PC-9 (cell line): ENCODE data around the gene EXOC3L2. TPM values are rescaled to one million over a fixed set of nuclear protein-coding genes. Genes with fewer than 3 reads are reported as not detected.

Experiments
- BruUV-seq: library from RNA; stranded (reverse); fragments of 400-500 nt; replicated peaks from 2 replicates; lab custom pipeline; 2021; lab: Mats Ljungman, UMichigan
- CTCF ChIA-PET: fragments of 300-600 bp; sonication (Branson Sonifier 250); formaldehyde crosslinking; loops from one replicate; lab custom pipeline; 2022; ENCODE audit warnings: antibody characterized with exemption; lab: Charles Lee
- POLR2A ChIA-PET: fragments of 300-600 bp; sonication (Branson Sonifier 250); formaldehyde crosslinking; loops from one replicate; lab custom pipeline; 2022; ENCODE audit warnings: antibody characterized with exemption; ENCODE audit not compliant: unreplicated experiment; lab: Charles Lee
- DNase-seq, 2 experiments: peaks; one replicate each; pipeline versions ENCODE4 v3.0.0 to v3.0.0-alpha.2; 2015 to 2022; ENCODE audit warnings: mixed read lengths in 1 of 2
- H2AFZ ChIP-seq: fragments of 200-600 bp; sonication (generic); 2 replicates; pipeline ENCODE4 v1.8.1; 2017; ENCODE audit warnings: antibody characterized with exemption
- H3F3A ChIP-seq: fragments of 200-600 bp; sonication (generic); 2 replicates; pipeline ENCODE4 v1.8.1; 2017; ENCODE audit warnings: antibody characterized with exemption, mild to moderate bottlenecking, low read depth; ENCODE audit not compliant: insufficient read depth
- H3K27ac ChIP-seq: fragments of 200-600 bp; sonication (generic); 2 replicates; pipeline ENCODE4 v1.6.1; 2016; ENCODE audit warnings: mixed run types
- H3K27me3 ChIP-seq: fragments of 200-600 bp; sonication (generic); 2 replicates; pipeline ENCODE4 v1.6.1; 2016; ENCODE audit warnings: low read depth, mixed run types; ENCODE audit not compliant: insufficient read depth
- H3K36me3 ChIP-seq: fragments of 200-600 bp; sonication (generic); 2 replicates; pipeline ENCODE4 v1.6.1; 2016; ENCODE audit warnings: low read depth, mixed run types
- H3K4me1 ChIP-seq: fragments of 200-600 bp; sonication (generic); replicated peaks from 2 replicates; pipeline ENCODE4 v1.6.1; 2016; ENCODE audit warnings: mixed run types; ENCODE audit not compliant: insufficient read depth
- H3K4me2 ChIP-seq: fragments of 200-600 bp; sonication (generic); 2 replicates; pipeline ENCODE4 v1.6.1; 2017; ENCODE audit warnings: mixed run types
- H3K4me3 ChIP-seq: fragments of 200-600 bp; sonication (generic); 2 replicates; pipeline ENCODE4 v1.6.1; 2016; ENCODE audit warnings: mixed run types
- H3K79me2 ChIP-seq: fragments of 200-600 bp; sonication (generic); 2 replicates; pipeline ENCODE4 v1.6.1; 2017; ENCODE audit warnings: low read depth, mixed run types
- H3K9me2 ChIP-seq: fragments of 200-600 bp; sonication (generic); 2 replicates; pipeline ENCODE4 v1.8.1; 2017; ENCODE audit warnings: mild to moderate bottlenecking; ENCODE audit not compliant: insufficient read depth
- H3K9me3 ChIP-seq: fragments of 200-600 bp; sonication (generic); 2 replicates; pipeline ENCODE4 v1.8.1; 2016; ENCODE audit warnings: low read depth; ENCODE audit not compliant: insufficient read depth
- H4K20me1 ChIP-seq: fragments of 200-600 bp; sonication (generic); 2 replicates; pipeline ENCODE4 v1.8.1; 2017; ENCODE audit not compliant: insufficient read depth
- EZH2 ChIP-seq: fragments of 200-600 bp; sonication (generic); IDR thresholded peaks from 2 replicates; pipeline ENCODE4 v1.8.0; 2017; ENCODE audit warnings: antibody characterized with exemption, low read depth
- intact Hi-C: fragments of 100-400 bp; cut with micrococcal nuclease; formaldehyde crosslinking; loops from one replicate; pipeline ENCODE4 v1.10.0; 2022; ENCODE audit not compliant: unreplicated experiment
- total RNA-seq: library from RNA; stranded (reverse); gene quantifications from 2 replicates; pipeline ENCODE4 v1.2.3, GENCODE V29; 2021
- TF ChIP-seq, protein P1 (sequence below): fragments of 200-600 bp; sonication (generic); conservative IDR thresholded peaks from 2 replicates; pipeline ENCODE4 v1.6.1; 2017; ENCODE audit warnings: mixed run types, antibody characterized with exemption, mild to moderate bottlenecking, moderate library complexity

Gene EXOC3L2
- total RNA-seq, 1 experiment from 2014 or later: not detected

- H3K36me3 ChIP-seq: no peaks in the 10 kb centered on the region
- intact Hi-C loops: no loop called here
- DNase-seq: no peak
- H3F3A ChIP-seq: peaks cover 7% of the 10 kb centered on the region; the same call in 1 of the 2 replicates
- no peak overlapping the region for H3K4me3 ChIP-seq
- BruUV-seq: no TSS peak
- H3K9me2 ChIP-seq: no peaks in the 10 kb centered on the region
- H3K4me1 ChIP-seq: peaks cover 6% of the 10 kb centered on the region; the same call in 1 of the 2 replicates
- no peak overlapping the region for H2AFZ ChIP-seq
- H3K79me2 ChIP-seq: peaks cover 8% of the 10 kb centered on the region
- TF ChIP-seq, protein P1, sequence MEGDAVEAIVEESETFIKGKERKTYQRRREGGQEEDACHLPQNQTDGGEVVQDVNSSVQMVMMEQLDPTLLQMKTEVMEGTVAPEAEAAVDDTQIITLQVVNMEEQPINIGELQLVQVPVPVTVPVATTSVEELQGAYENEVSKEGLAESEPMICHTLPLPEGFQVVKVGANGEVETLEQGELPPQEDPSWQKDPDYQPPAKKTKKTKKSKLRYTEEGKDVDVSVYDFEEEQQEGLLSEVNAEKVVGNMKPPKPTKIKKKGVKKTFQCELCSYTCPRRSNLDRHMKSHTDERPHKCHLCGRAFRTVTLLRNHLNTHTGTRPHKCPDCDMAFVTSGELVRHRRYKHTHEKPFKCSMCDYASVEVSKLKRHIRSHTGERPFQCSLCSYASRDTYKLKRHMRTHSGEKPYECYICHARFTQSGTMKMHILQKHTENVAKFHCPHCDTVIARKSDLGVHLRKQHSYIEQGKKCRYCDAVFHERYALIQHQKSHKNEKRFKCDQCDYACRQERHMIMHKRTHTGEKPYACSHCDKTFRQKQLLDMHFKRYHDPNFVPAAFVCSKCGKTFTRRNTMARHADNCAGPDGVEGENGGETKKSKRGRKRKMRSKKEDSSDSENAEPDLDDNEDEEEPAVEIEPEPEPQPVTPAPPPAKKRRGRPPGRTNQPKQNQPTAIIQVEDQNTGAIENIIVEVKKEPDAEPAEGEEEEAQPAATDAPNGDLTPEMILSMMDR: no peak
- no peak for TF ChIP-seq EZH2
- no peak overlapping the region for H3K4me2 ChIP-seq
- no peaks in the 10 kb centered on the region for H3K27me3 ChIP-seq
- H3K9me3 ChIP-seq: no peaks in the 10 kb centered on the region
- ChIA-PET POLR2A (interaction anchor here (0.6 kb wide), 1 partner anchor 244 kb away, joined by 5 read pairs; no protein-coding TSS in a partner anchor), CTCF (no interaction called here)
- H4K20me1 ChIP-seq: peaks cover 13% of the 10 kb centered on the region; the same call in 1 of the 2 replicates
- no peak overlapping the region for H3K27ac ChIP-seq
Measured at GRCh38 chr19:45172173-45172572, 73.0 kb downstream of the EXOC3L2 start.

GRCh38 chr19:45171211-45171623 is 74.0 kb downstream of the EXOC3L2 start:
- DNase-seq: no peak
- intact Hi-C loops: no loop called here
- BruUV-seq: no TSS peak
- H2AFZ ChIP-seq: no peak overlapping the region
- H3K4me2 ChIP-seq: no peak overlapping the region
- H3K9me2 ChIP-seq: no peaks in the 10 kb centered on the region
- no peak overlapping the region for H3K4me3 ChIP-seq
- H3F3A ChIP-seq: peaks cover 5% of the 10 kb centered on the region; the same call in 1 of the 2 replicates
- no peaks in the 10 kb centered on the region for H3K9me3 ChIP-seq
- ChIA-PET CTCF (no interaction called here), POLR2A (interaction anchor here (0.5 kb wide), 1 partner anchor 325 kb away, joined by 3 read pairs; the partner anchor contains the start of gene NECTIN2)
- no peaks in the 10 kb centered on the region for H3K36me3 ChIP-seq
- no peak overlapping the region for H3K27ac ChIP-seq
- H3K27me3 ChIP-seq: no peaks in the 10 kb centered on the region
- H3K79me2 ChIP-seq: no peaks in the 10 kb centered on the region
- no peaks in the 10 kb centered on the region for H3K4me1 ChIP-seq
- peaks cover 16% of the 10 kb centered on the region; the same call in 1 of the 2 replicates for H4K20me1 ChIP-seq
- no peak for TF ChIP-seq EZH2
- TF ChIP-seq, protein P1: no peak

DNA sequence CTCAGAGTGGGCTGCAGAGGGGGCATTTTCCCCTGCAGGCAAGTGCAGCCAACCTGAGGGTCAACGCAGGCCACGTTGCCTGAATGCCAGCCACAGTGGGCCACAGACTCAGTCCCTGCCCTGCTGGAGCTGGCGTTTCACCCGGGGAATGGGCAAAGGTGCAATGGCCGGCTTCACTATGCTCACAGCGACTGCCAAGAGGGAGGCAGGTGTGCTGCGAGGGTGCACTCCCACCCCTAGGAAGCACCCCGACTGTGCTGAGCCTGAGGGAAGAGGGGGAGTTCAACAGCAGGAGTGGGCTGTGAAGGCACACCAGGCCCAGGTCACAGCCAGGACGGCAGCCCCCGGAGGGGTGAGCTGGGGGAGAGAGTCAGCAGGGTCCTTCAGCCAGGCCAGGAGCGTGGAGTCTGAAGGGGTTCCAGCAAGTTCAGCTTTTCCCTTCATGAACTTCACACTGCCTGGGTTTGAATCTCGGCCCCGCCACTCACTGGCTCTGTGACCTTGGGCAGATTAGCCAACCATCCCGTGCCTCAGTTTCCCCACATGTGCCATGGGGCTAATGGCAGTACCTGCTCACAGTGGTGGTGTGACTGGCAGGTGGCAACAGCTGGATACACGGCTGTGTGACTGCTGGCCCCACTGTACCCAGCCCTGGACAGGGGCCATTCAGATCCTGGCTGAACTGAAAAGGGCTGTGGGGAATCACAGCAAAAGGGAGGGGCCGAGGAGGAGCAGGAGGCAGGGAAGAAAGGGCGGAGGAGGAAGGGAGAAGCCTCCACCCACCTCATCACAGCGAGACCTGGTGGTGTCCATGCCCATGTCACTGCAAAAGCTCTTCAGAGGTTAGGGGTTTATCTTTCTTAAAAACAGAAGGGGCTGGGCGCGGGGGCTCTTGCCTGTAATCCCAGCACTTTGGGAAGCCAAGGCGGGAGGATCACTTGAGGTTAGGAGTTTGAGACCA is 74.8 kb downstream of the EXOC3L2 start:
- TF ChIP-seq EZH2: no peak
- TF ChIP-seq, protein P1: no peak
- H3F3A ChIP-seq: peaks cover 8% of the 10 kb centered on the region; the same call in 1 of the 2 replicates
- H3K27ac ChIP-seq: no peak overlapping the region
- H3K9me3 ChIP-seq: no peaks in the 10 kb centered on the region
- DNase-seq: no peak
- no peaks in the 10 kb centered on the region for H3K79me2 ChIP-seq
- H3K27me3 ChIP-seq: no peaks in the 10 kb centered on the region
- H3K36me3 ChIP-seq: no peaks in the 10 kb centered on the region
- H4K20me1 ChIP-seq: peaks cover 17% of the 10 kb centered on the region; the same call in 1 of the 2 replicates
- ChIA-PET POLR2A (no interaction called here), CTCF (interaction anchor here (0.6 kb wide), 1 partner anchor 90 kb away, joined by 3 read pairs; no protein-coding TSS in a partner anchor)
- H2AFZ ChIP-seq: no peak overlapping the region
- intact Hi-C loops: no loop called here
- H3K4me1 ChIP-seq: no peaks in the 10 kb centered on the region
- no TSS peak for BruUV-seq
- no peak overlapping the region for H3K4me3 ChIP-seq
- no peak overlapping the region for H3K4me2 ChIP-seq
- H3K9me2 ChIP-seq: no peaks in the 10 kb centered on the region
